H1 (cell line): ENCODE measurements around the gene LRRC40. TPM values are rescaled to one million over a fixed set of nuclear protein-coding genes. Genes with fewer than 3 reads are reported as not detected.

Experiments
- CTCF ChIA-PET: fragments of 300-600 bp; sonication (Branson Sonifier 250); formaldehyde crosslinking; loops from one replicate; lab custom pipeline; 2021; ENCODE audit not compliant: partially characterized antibody; lab: Charles Lee
- POLR2A ChIA-PET: fragments of 300-600 bp; sonication (Branson Sonifier 250); formaldehyde crosslinking; loops from one replicate; lab custom pipeline; 2021; ENCODE audit warnings: inconsistent platforms; ENCODE audit not compliant: partially characterized antibody; lab: Charles Lee
- DNase-seq, 2 experiments: peaks; one replicate each; pipeline versions ENCODE4 v3.0.0 to v3.0.0-alpha.2; 2010 to 2022; ENCODE audit warnings: low spot score in 2 of 2, low read depth in 1 of 2, mixed read lengths in 1 of 2
- FAIRE-seq: peaks from 2 replicates; lab custom pipeline; 2011; peaks lifted over from hg19 to GRCh38; lab: Jason Lieb, UNC
- H2AFZ ChIP-seq: 2 replicates; pipeline ENCODE4 v1.8.1; 2012; ENCODE audit warnings: low read length, inconsistent platforms
- H2AK5ac ChIP-seq: 2 replicates; pipeline ENCODE4 v1.6.1; 2013; ENCODE audit warnings: low read depth, low read length
- H2BK120ac ChIP-seq: replicated peaks from 2 replicates; pipeline ENCODE3; 2013; ENCODE audit warnings: low read depth, low read length, inconsistent platforms
- H2BK12ac ChIP-seq: 2 replicates; pipeline ENCODE4 v1.6.1; 2013; ENCODE audit warnings: low read depth, low read length
- H2BK15ac ChIP-seq: 2 replicates; pipeline ENCODE4 v1.6.1; 2013; ENCODE audit warnings: low read length
- H2BK20ac ChIP-seq: 2 replicates; pipeline ENCODE4 v1.6.1; 2013; ENCODE audit warnings: low read length
- H2BK5ac ChIP-seq: 2 replicates; pipeline ENCODE4 v1.6.1; 2013; ENCODE audit warnings: low read depth, low read length
- H3K14ac ChIP-seq: 2 replicates; pipeline ENCODE4 v1.6.1; 2013; ENCODE audit warnings: inconsistent platforms; ENCODE audit not compliant: insufficient read length
- H3K18ac ChIP-seq: 2 replicates; pipeline ENCODE4 v1.6.1; 2013; ENCODE audit warnings: low read length; ENCODE audit errors: extremely low read depth
- H3K23ac ChIP-seq: 2 replicates; pipeline ENCODE4 v1.6.1; 2013; ENCODE audit warnings: inconsistent platforms; ENCODE audit not compliant: insufficient read length
- H3K23me2 ChIP-seq: 2 replicates; pipeline ENCODE4 v1.6.1; 2013; ENCODE audit warnings: low read depth, low read length
- H3K27ac ChIP-seq: 2 replicates; pipeline ENCODE4 v1.6.1; 2011; ENCODE audit warnings: low read depth, low read length, inconsistent platforms
- H3K27me3 ChIP-seq, 4 experiments: replicated peaks in 1 of 4; 1 replicate in 1 of 4; 2 replicates in 3 of 4; pipeline versions ENCODE4 v1.6.1 to v1.8.1; 2011 to 2013; ENCODE audit warnings: low read length in 3 of 4, mild to moderate bottlenecking in 3 of 4, inconsistent platforms in 2 of 4, mixed read lengths in 2 of 4, moderate library complexity in 1 of 4; ENCODE audit not compliant: control insufficient read depth in 3 of 4, insufficient read depth in 3 of 4; ENCODE audit errors: extremely low read depth in 1 of 4
- H3K36me3 ChIP-seq, 4 experiments: 2 replicates each; pipeline versions ENCODE4 v1.6.1 to v1.8.1; 2011 to 2013; ENCODE audit warnings: mild to moderate bottlenecking in 4 of 4, low read length in 3 of 4, moderate library complexity in 2 of 4, control low read depth in 1 of 4, inconsistent platforms in 1 of 4; ENCODE audit not compliant: insufficient read depth in 4 of 4, control insufficient read depth in 2 of 4
- H3K4ac ChIP-seq: replicated peaks from 2 replicates; pipeline ENCODE3; 2013; ENCODE audit warnings: low read length, low read depth, mixed read lengths, inconsistent platforms; ENCODE audit not compliant: insufficient read length
- H3K4me1 ChIP-seq, 4 experiments: replicated peaks in 1 of 4; 1 replicate in 1 of 4; 2 replicates in 3 of 4; pipeline versions ENCODE4 v1.6.1 to v1.8.1; 2011 to 2013; ENCODE audit warnings: low read length in 3 of 4, inconsistent platforms in 2 of 4, mixed read lengths in 1 of 4; ENCODE audit not compliant: insufficient read depth in 4 of 4, control insufficient read depth in 3 of 4
- H3K4me2 ChIP-seq, 2 experiments: 2 replicates each; pipeline versions ENCODE4 v1.6.1 to v1.8.1; 2011 to 2013; ENCODE audit warnings: low read depth in 2 of 2, low read length in 2 of 2, control low read depth in 1 of 2, inconsistent platforms in 1 of 2, mild to moderate bottlenecking in 1 of 2; ENCODE audit not compliant: insufficient read depth in 1 of 2
- H3K4me3 ChIP-seq, 4 experiments: fragments of 200-600, 300-600 bp in 1 of 4; sonication (generic), shearing (Covaris generic), sonication (Bioruptor Twin) in 1 of 4; 2 replicates each; pipeline versions ENCODE4 v1.5.1 to v1.8.1; 2011 to 2016; ENCODE audit warnings: low read length in 4 of 4, low read depth in 3 of 4, control low read depth in 2 of 4, inconsistent platforms in 2 of 4, mild to moderate bottlenecking in 2 of 4, mixed read lengths in 1 of 4, moderate library complexity in 1 of 4; ENCODE audit not compliant: insufficient read depth in 2 of 4; ENCODE audit errors: extremely low read depth in 1 of 4
- H3K56ac ChIP-seq: replicated peaks from 2 replicates; pipeline ENCODE3; 2013; ENCODE audit warnings: low read depth, mild to moderate bottlenecking, mixed read lengths, low read length, inconsistent platforms; ENCODE audit not compliant: insufficient read length
- H3K79me1 ChIP-seq: 2 replicates; pipeline ENCODE4 v1.6.1; 2013; ENCODE audit warnings: low read depth, low read length, control low read depth
- H3K79me2 ChIP-seq, 2 experiments: 2 replicates each; pipeline versions ENCODE4 v1.6.1 to v1.8.1; 2012 to 2013; ENCODE audit warnings: low read length in 2 of 2, mild to moderate bottlenecking in 2 of 2, inconsistent platforms in 1 of 2; ENCODE audit not compliant: insufficient read depth in 2 of 2, control insufficient read depth in 1 of 2
- H3K9ac ChIP-seq, 4 experiments: replicated peaks in 1 of 4; 1 replicate in 1 of 4; 2 replicates in 3 of 4; pipeline versions ENCODE4 v1.6.1 to v1.8.1; 2011 to 2013; ENCODE audit warnings: low read depth in 3 of 4, low read length in 3 of 4, control low read depth in 2 of 4, mild to moderate bottlenecking in 2 of 4, moderate library complexity in 2 of 4, inconsistent platforms in 1 of 4; ENCODE audit errors: extremely low read depth in 1 of 4
- H3K9me3 ChIP-seq, 2 experiments: 2 replicates each; pipeline versions ENCODE4 v1.6.1 to v1.8.1; 2012 to 2013; ENCODE audit warnings: mild to moderate bottlenecking in 2 of 2, moderate library complexity in 2 of 2, control low read depth in 1 of 2, inconsistent platforms in 1 of 2, low read depth in 1 of 2, low read length in 1 of 2, mixed read lengths in 1 of 2; ENCODE audit not compliant: insufficient read depth in 2 of 2
- H4K20me1 ChIP-seq, 2 experiments: replicated peaks in 1 of 2; 2 replicates each; pipeline versions ENCODE3 to v1.8.1; 2011 to 2013; ENCODE audit warnings: inconsistent platforms in 2 of 2, low read length in 2 of 2, mild to moderate bottlenecking in 1 of 2; ENCODE audit not compliant: insufficient read depth in 2 of 2, control insufficient read depth in 1 of 2
- H4K5ac ChIP-seq: 2 replicates; pipeline ENCODE4 v1.6.1; 2013; ENCODE audit warnings: low read length, low read depth, mixed read lengths, inconsistent platforms; ENCODE audit not compliant: insufficient read length
- H4K8ac ChIP-seq: 2 replicates; pipeline ENCODE4 v1.8.0; 2013; ENCODE audit warnings: mild to moderate bottlenecking, moderate library complexity, low read length, inconsistent platforms; ENCODE audit not compliant: insufficient read depth; ENCODE audit errors: extremely low read depth
- H4K91ac ChIP-seq: replicated peaks from 2 replicates; pipeline ENCODE3; 2013; ENCODE audit warnings: low read length, mixed read lengths, inconsistent platforms; ENCODE audit not compliant: insufficient read length
- BACH1 ChIP-seq: IDR thresholded peaks from 2 replicates; pipeline ENCODE4 v1.6.1; 2012; ENCODE audit warnings: low read length, improper control_type of control experiment
- CTCF ChIP-seq, 3 experiments: IDR thresholded peaks; 1 replicate in 2 of 3; 2 replicates in 1 of 3; pipeline versions ENCODE4 v1.5.1 to v1.6.1; 2011; ENCODE audit warnings: low read length in 3 of 3, mild to moderate bottlenecking in 3 of 3, inconsistent platforms in 2 of 3, low read depth in 1 of 3, moderate library complexity in 1 of 3; ENCODE audit not compliant: insufficient read depth in 1 of 3; ENCODE audit errors: control extremely low read depth in 1 of 3
- GTF2F1 ChIP-seq: IDR thresholded peaks from 2 replicates; pipeline ENCODE4 v1.6.1; 2012; ENCODE audit warnings: low read depth, low read length, improper control_type of control experiment, borderline replicate concordance
- KDM5A ChIP-seq: fragments of 200-600 bp; IDR thresholded peaks from 2 replicates; pipeline ENCODE4 v1.7.1; 2012; ENCODE audit warnings: mild to moderate bottlenecking, low read length, inconsistent platforms, mixed read lengths
- POLR2A ChIP-seq, 2 experiments: IDR thresholded peaks; 1 replicate in 1 of 2; 2 replicates in 1 of 2; pipeline ENCODE4 v1.6.1; 2011; ENCODE audit warnings: low read depth in 2 of 2, low read length in 2 of 2, mild to moderate bottlenecking in 2 of 2; ENCODE audit errors: control extremely low read depth in 1 of 2
- POLR2AphosphoS5 ChIP-seq: IDR thresholded peaks from 2 replicates; pipeline ENCODE4 v1.6.1; 2011; ENCODE audit warnings: low read depth, low read length
- RXRA ChIP-seq: IDR thresholded peaks from 2 replicates; pipeline ENCODE4 v1.6.1; 2011; ENCODE audit warnings: low read depth, mild to moderate bottlenecking, low read length, moderate library complexity; ENCODE audit not compliant: insufficient read depth
- SIX5 ChIP-seq: IDR thresholded peaks from 2 replicates; pipeline ENCODE4 v1.6.1; 2011; ENCODE audit warnings: mild to moderate bottlenecking, low read depth, low read length
- SP4 ChIP-seq: IDR thresholded peaks from 2 replicates; pipeline ENCODE4 v1.6.1; 2012; ENCODE audit warnings: low read length, inconsistent platforms
- SRF ChIP-seq: IDR thresholded peaks from 2 replicates; pipeline ENCODE4 v1.6.1; 2011; ENCODE audit warnings: mild to moderate bottlenecking, low read depth, low read length, moderate library complexity
- SUZ12 ChIP-seq: fragments of 200-600 bp; sonication (generic); IDR thresholded peaks from 2 replicates; pipeline ENCODE4 v1.6.1; 2012; ENCODE audit warnings: mild to moderate bottlenecking, inconsistent platforms, low read length, moderate library complexity, mixed read lengths
- TAF1 ChIP-seq: IDR thresholded peaks from 2 replicates; pipeline ENCODE4 v1.6.1; 2011; ENCODE audit warnings: mild to moderate bottlenecking, low read depth, low read length
- WGBS, 2 experiments: shearing (Covaris generic) in 1 of 2; methylation state at CpG; one replicate each; pipeline versions ENCODE4 v1.1.6 to v1.1.7; 2013 to 2015; ENCODE audit warnings: low lambda C conversion rate in 2 of 2, mixed read lengths in 2 of 2, inconsistent platforms in 1 of 2, low coverage in 1 of 2, missing lambda C conversion rate in 1 of 2; ENCODE audit not compliant: insufficient replicate concordance in 2 of 2, insufficient coverage in 1 of 2, insufficient read length in 1 of 2; ENCODE audit errors: extremely low coverage in 1 of 2, missing lambda C conversion rate in 1 of 2; 5-methylcytosine and 5-hydroxymethylcytosine counted together
- polyA plus RNA-seq, 7 experiments: library from polyadenylated mRNA; depleted of rRNA in 3 of 7; stranded (reverse) in 5 of 7; unstranded in 2 of 7; fragments of >200 nt in 5 of 7; fragments of 200-250 nt in 2 of 7; gene quantifications; 1 replicate in 5 of 7; 2 replicates in 1 of 7; 4 replicates in 1 of 7; pipeline versions ENCODE4 v1.2.1 to v1.2.3, GENCODE V29; 2011 to 2013; ENCODE audit warnings: missing spikeins in 2 of 7, mixed read lengths in 2 of 7
- total RNA-seq: library from RNA; stranded (reverse); fragmentation: NEBNext Ultra II Directional; extraction: Animal tissue kit (Norgen Biotek cat#: 25700); gene quantifications from 2 replicates; pipeline ENCODE4 v1.2.1, GENCODE V29; 2021

LRRC40 gene
- total and polyA plus RNA-seq, 2 of the 8 experiments (the other 6 are each of a cell fraction or from before 2014, with no cell fraction given) = 13.4 to 30.8 TPM

- no peak overlapping the region for H2BK20ac ChIP-seq
- ChIA-PET CTCF (interaction anchor here (0.6 to 1.0 kb wide), 3 partner anchors 21 to 54 kb away, joined by 3 read pairs; no protein-coding TSS in a partner anchor), POLR2A (no interaction called here)
- no peak overlapping the region for H3K4me3 ChIP-seq
- no peak overlapping the region for H3K9ac ChIP-seq
- H2BK15ac ChIP-seq = no peak overlapping the region
- no peaks in the 10 kb centered on the region for H3K23me2 ChIP-seq
- H4K8ac ChIP-seq = no peak overlapping the region
- no peak overlapping the region for H3K56ac ChIP-seq
- H4K5ac ChIP-seq = no peak overlapping the region
- H3K18ac ChIP-seq = no peak overlapping the region
- no peak overlapping the region for H3K4ac ChIP-seq
- H3K23ac ChIP-seq = no peak overlapping the region
- FAIRE-seq (no peak), DNase-seq (no peak)
- no peaks in the 10 kb centered on the region for H3K79me2 ChIP-seq
- no peak overlapping the region for H3K4me2 ChIP-seq
- no peaks in the 10 kb centered on the region for H3K27me3 ChIP-seq
- H2BK12ac ChIP-seq = no peak overlapping the region
- H3K27ac ChIP-seq = no peak overlapping the region
- no peaks in the 10 kb centered on the region for H3K9me3 ChIP-seq
- H2AFZ ChIP-seq = no peak overlapping the region
- H4K20me1 ChIP-seq = no peaks in the 10 kb centered on the region
- no peak overlapping the region for H3K14ac ChIP-seq
- peaks cover 0 to 4% (median 0%) of the 10 kb centered on the region in 4 experiments; a peak in 2 of 8 replicates for H3K36me3 ChIP-seq
- H3K79me1 ChIP-seq = no peaks in the 10 kb centered on the region
- no peak overlapping the region for H4K91ac ChIP-seq
- no peaks in the 10 kb centered on the region for H3K4me1 ChIP-seq
- no peak overlapping the region for H2BK120ac ChIP-seq
- 94% methylated on average over 4 of the region's 4 CpGs; no CpG with 5 or more reads in 1 of the 2 experiments for WGBS, 2 experiments
- H2AK5ac ChIP-seq = no peak overlapping the region
- no peak overlapping the region for H2BK5ac ChIP-seq
- no peak for TF ChIP-seq GTF2F1
- no peak for TF ChIP-seq SP4
- TF ChIP-seq SIX5 = no peak
- TF ChIP-seq TAF1 = no peak
- no peak for TF ChIP-seq SRF
- no peak for TF ChIP-seq CTCF (IDR thresholded peaks at IDR 0.05; ENCODE audit: control extremely low read depth in 1 of 3, insufficient read depth in 1 of 3, low read depth in 1 of 3, low read length in 3 of 3)
- no peak for TF ChIP-seq POLR2AphosphoS5
- no peak for TF ChIP-seq POLR2A (IDR thresholded peaks at IDR 0.05; ENCODE audit: control extremely low read depth in 1 of 2, low read depth in 2 of 2, low read length in 2 of 2)
- TF ChIP-seq SUZ12 = no peak
- TF ChIP-seq KDM5A = no peak
- no peak for TF ChIP-seq RXRA
- no peak for TF ChIP-seq BACH1
These were observed 41.0 kb downstream of the LRRC40 start for GRCh38 chr1:70164350-70164749.
